ENCODE results near the gene CDC42EP3.

Gene CDC42EP3

GRCh38 chr2:37671009-37671815 is at the start of gene CDC42EP3:
Gene CDC42EP3, minus strand, starts transcription at chr2:37671642. Its CDS starts 25,055 bp downstream, at chr2:37646587.
- DNase-seq = peak; percentile 69

- DNase-seq = no peak
Measured at GRCh38 chr2:37721201-37721560, 49.7 kb upstream of the CDC42EP3 start.

DNA sequence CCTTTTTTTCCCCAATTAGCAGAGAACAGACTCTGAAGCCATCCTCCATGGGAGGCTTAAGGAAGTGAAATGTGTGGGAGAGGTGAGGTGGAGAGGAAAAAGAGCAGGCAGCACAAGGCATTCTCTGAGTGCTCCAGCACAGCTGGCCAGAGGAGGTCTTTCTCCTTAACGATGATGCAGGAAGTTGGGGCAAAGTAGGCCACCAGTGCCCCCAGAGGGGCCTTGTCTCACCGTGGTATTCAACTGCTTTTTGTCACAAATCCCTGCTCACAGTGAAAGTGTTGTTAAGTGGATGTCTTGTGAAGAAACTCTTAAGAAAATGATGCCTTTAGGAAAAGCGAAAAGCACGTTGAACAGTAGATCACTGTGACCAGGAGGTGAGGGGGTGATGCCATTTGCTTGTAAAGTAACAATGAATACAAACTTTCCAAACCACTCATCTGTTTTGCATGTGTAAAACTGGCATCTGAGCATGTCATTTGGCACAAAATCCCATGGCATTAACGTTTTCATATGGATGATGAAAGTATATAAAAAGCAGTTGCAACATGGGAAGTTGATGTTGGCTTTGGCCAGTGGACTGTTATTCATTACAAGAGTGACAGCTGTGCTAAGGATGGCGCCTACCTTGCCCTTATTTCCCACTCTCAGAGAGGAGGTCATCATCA is 49.2 kb upstream of the CDC42EP3 start:
- DNase-seq = no peak

DNA sequence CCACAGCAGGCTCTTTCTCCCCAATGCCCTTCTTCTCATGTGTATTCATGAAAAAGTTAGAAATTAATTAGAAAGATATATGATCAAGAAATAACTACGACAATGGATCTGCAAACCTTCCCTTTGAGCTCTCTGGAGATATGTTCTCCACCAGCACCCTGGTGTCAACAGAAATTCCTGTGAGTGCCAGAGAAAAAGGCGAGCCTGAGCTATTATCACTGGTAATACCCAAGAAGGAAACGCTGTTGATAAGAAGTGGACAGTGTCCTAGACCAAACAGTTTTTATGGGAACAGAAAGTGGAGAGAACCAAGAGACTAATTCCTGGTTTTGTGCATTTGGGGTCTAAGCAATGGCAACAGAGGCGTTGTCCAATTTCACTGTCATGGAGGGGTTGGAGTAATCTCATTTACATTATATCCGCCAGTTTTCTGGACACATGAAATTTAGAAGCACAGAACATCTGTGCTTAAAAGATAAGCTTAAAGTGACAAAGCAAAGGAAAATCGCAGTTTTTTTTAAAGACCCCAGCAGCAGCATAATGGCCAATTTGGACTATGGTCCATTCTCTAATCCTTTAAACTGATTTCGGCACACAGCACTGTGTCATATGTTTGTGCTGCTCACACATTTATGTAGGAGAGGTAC is 47.2 kb upstream of the CDC42EP3 start:
- no peak for DNase-seq

GRCh38 chr2:37713258-37713700 is 41.8 kb upstream of the CDC42EP3 start:
- DNase-seq = peak; percentile 23

DNA sequence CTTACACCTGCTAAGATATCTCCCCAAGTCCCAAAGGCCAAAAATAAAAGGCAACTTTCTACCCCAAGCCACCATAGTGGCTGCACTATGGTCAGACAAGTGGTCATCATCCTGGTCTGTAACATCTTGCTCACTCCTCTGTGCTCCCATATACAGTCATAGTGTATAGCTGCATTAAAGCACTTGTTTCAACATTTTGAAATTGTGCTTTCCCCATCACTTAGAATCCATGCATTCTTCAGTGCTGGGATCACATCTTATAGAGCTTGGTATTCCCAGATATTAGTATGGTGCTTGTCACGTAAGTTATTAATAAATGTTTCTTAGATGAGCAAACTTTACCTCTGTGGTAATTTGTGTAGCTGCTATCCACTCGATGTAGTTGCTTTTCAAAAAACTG is 40.4 kb upstream of the CDC42EP3 start:
- DNase-seq = no peak

- DNase-seq = peak; percentile 46
Measured at GRCh38 chr2:37711308-37711731, 39.9 kb upstream of the CDC42EP3 start.

DNA sequence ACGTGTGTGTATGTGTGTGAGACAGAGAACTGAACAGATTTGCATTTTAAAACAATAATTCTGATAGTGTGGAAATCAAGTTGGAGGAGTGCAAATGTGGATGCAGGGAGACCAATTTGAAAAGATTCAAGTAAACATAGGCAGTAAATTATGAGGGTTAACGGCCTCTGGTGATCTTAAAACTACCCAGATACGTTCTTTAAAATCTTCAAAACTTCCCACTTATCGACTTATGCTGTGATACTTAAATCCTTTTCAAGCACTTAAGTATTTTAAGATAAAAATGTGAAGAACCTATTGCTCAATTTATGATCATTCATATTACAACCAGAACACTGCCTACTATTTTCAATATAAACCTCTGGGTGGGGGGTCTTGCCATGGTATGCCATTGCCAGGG is 37.7 kb upstream of the CDC42EP3 start:
- DNase-seq = no peak

- DNase-seq = no peak
Measured at GRCh38 chr2:37708146-37708545, 36.7 kb upstream of the CDC42EP3 start.

GRCh38 chr2:37707393-37707792 is 36.0 kb upstream of the CDC42EP3 start:
- DNase-seq = no peak

GRCh38 chr2:37706334-37707183 is 35.1 kb upstream of the CDC42EP3 start:
- DNase-seq = no peak

DNA sequence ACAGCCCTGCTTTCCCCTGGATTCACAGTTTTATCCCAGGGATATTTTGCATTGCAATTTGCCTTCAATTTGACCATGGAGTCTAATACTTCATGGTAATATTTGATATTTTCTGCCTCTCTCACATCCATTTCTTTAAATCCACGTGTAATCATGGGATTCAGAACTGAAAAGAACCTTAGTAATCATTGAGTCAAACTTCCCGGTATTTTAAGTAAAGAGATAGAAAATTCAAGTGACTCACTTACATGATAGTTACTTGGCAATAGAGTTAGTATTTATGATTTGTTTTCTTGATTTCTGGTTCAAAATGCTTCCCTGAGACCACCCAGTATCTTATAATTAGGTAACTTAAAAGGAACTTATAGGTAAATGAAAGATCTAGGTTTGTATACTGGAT is 33.7 kb upstream of the CDC42EP3 start:
- no peak for DNase-seq

DNA sequence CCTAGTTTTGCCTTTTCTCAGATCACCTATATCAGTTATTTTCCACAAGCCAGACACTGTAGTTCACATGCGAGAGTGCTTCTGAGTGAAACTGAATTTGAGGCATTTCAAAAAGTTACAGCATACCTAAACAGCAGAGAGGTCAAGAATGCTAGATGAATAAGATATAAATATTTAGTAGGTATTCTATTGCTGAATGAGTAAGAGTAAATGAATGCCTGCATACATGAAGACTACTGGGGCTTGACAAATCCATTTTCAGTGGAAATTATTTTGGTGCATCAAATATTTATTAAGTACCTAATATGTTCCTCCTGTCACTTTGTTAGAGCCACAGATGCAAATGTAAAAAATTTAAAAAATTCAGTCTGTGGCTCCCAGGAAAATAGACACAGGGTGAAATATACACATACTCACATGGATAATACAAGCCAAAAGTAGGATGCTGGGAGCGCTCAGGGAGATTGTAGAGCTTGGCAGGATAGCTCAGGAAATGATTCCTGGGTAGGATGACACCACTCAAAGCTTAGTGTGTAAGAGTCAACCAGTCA is 27.6 kb upstream of the CDC42EP3 start:
- no peak for DNase-seq

DNA sequence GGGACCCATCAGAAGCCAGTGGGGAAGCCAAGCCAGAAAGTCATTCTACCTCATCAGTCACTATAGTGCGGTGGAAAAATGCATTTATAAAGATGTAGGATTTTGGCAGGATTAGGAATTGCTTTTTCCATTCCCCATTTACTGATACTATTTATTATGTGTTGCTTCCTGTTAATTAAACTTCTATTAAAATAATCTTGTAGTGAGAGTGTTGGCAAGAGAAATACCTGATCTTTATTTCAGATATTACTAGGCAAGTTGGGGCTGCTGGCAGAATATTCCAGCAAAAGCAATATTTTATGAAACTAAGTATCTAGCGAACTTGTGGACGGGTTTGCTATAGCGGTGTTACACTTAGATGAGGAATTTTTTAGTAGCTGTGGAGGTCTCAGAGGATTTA is 23.9 kb upstream of the CDC42EP3 start:
- DNase-seq = no peak

DNA sequence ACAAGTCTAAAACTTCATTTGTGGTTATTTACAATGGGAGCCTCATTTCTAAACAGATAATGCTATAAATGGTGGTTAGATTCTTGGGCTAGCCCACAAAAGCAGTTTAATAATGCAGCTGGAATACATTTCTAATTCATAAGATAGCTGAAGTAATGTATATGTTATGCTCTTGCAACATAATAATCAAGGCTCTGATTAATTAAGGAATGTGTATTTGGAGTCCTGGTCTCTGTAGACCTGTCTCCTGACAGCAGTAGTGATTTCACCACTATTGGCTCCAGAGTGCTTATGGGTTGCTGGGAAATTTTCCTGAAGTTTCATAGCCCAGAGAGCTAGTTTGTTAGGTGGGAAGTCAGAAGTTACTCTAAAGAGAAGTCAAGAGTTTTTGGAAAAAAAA is 21.3 kb upstream of the CDC42EP3 start:
- no peak for DNase-seq

- no peak for DNase-seq
Measured at GRCh38 chr2:37689751-37690150, 18.3 kb upstream of the CDC42EP3 start.

- no peak for DNase-seq
Measured at GRCh38 chr2:37688771-37689468, 17.5 kb upstream of the CDC42EP3 start.

GRCh38 chr2:37686792-37687526 is 15.5 kb upstream of the CDC42EP3 start:
- DNase-seq = no peak

DNA sequence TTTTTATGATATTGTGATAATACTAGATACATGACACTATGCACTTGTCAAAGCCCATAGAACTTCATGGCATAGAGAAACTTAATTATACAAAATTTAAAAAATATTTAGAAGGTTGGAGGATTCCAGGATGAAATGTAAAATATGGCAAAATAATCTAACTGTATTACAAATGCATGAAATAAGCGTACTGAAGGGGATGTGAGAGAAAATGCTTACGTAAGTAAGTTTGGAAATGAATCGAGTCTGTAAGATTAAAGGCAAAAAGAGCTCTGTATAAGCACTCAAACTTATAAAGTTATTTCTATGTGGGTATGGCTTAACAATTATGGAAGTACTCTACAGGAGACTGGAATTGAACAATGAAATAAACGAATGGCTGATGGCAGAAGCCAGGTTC is 13.4 kb upstream of the CDC42EP3 start:
- DNase-seq = no peak

DNA sequence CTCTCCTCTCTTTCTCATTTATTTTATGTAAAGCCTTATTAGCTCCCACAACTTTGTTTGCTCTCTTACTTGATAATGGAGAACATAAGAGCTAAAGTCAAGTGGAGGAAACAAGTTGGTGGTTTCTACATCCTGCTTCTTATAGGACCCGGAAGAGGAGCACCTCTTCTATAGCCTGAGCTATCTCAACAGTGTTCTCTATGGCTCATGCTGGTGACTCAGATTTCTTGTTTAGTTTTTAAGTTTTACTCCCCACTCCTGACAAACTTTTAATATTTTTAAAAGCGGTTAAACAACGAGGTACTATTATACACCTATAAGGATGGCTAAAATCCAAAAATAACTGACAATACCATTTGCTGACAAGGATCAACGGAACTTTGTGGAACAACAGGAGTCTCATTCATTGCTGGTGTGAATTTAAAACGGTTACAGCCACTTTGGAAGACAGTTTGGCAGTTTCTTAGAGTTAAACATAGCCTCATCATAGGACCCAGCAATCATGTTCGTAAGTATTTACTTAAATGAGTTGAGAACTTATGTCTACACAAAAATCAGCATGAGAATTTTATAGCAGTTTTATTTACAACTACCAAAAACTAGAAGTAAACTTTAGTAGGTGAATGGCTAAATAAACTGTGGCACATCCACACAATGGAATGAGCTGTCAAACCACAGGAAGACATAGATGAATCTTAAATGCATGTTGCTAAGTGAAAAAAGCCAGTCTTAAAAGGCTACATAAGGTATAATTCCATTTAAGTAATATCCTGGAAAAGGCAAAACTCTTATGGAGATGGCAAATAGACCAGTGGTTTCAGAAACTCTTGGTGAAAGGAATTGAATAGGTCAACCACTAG is 12.7 kb upstream of the CDC42EP3 start:
- peak; percentile 59 for DNase-seq

All from CD4-positive, alpha-beta T cell treated with Interleukin-17A for 1 hour (primary cell).